HCEC 1CT (cell line): ENCODE data around the gene ECSCR.

Experiments used
- DNase-seq: peaks from one replicate; pipeline ENCODE4 v3.0.0-alpha.2; 2017

Gene ECSCR

GRCh38 chr5:139473565-139473964, 11.0 kb upstream of the ECSCR start:
- no peak for DNase-seq

GRCh38 chr5:139473105-139473504, 10.6 kb upstream of the ECSCR start:
- no peak for DNase-seq

GRCh38 chr5:139472386-139473030, 10.0 kb upstream of the ECSCR start:
- DNase-seq: no peak

- DNase-seq: no peak
Observed at GRCh38 chr5:139470821-139471300, 8.3 kb upstream of the ECSCR start, which contains the start of gene SMIM33. TSS of gene SMIM33 (plus strand) at chr5:139471004. CDS start at chr5:139471122, 118 bp downstream.

- DNase-seq: peak; percentile 15
Observed at GRCh38 chr5:139468421-139468931, 5.9 kb upstream of the ECSCR start.

GRCh38 chr5:139461698-139462097, 845 bp downstream of the ECSCR start:
- DNase-seq: peak; percentile 72

GRCh38 chr5:139461176-139461575, 1.4 kb downstream of the ECSCR start:
- no peak for DNase-seq

- no peak for DNase-seq
Observed at GRCh38 chr5:139460455-139460854, 2.1 kb downstream of the ECSCR start.

GRCh38 chr5:139459451-139459934, 3.0 kb downstream of the ECSCR start:
- no peak for DNase-seq

- DNase-seq: peak; percentile 82
Observed at GRCh38 chr5:139458580-139459407, 3.7 kb downstream of the ECSCR start.

- no peak for DNase-seq
Observed at GRCh38 chr5:139457653-139458306, 4.8 kb downstream of the ECSCR start.

- no peak for DNase-seq
Observed at GRCh38 chr5:139457241-139457640, 5.3 kb downstream of the ECSCR start.

- DNase-seq: no peak
Observed at GRCh38 chr5:139456776-139457175, 5.8 kb downstream of the ECSCR start.

- DNase-seq: no peak
Observed at GRCh38 chr5:139454568-139455290, 7.8 kb downstream of the ECSCR start.

- DNase-seq: no peak
Observed at GRCh38 chr5:139453683-139454567, 8.6 kb downstream of the ECSCR start.

- no peak for DNase-seq
Observed at GRCh38 chr5:139451878-139452660, 10.5 kb downstream of the ECSCR start.

- no peak for DNase-seq
Observed at GRCh38 chr5:139451176-139451575, 11.4 kb downstream of the ECSCR start.

GRCh38 chr5:139446956-139447779, 15.4 kb downstream of the ECSCR start:
- DNase-seq: no peak

- no peak for DNase-seq
Observed at GRCh38 chr5:139445325-139446170, 17.0 kb downstream of the ECSCR start.
